ENCODE data around the gene STARD3.
A peak's percentile ranks its signal among the peaks of the same experiment; 100 is the strongest.

STARD3 gene

GRCh38 chr17:39603304-39604016 is 33.5 kb upstream of the STARD3 start:
- DNase-seq (ENCODE audit: low read depth in 3 of 3, low spot score in 1 of 3): no peak

GRCh38 chr17:39604911-39605491 is 31.9 kb upstream of the STARD3 start:
- no peak for DNase-seq (ENCODE audit: low read depth in 3 of 3, low spot score in 1 of 3)

GRCh38 chr17:39605492-39606433 is 31.2 kb upstream of the STARD3 start:
- DNase-seq (ENCODE audit: low read depth in 3 of 3, low spot score in 1 of 3): no peak

GRCh38 chr17:39606434-39607056 is 30.4 kb upstream of the STARD3 start:
- DNase-seq (ENCODE audit: low read depth in 3 of 3, low spot score in 1 of 3): no peak

GRCh38 chr17:39607057-39607850 is 29.7 kb upstream of the STARD3 start:
- DNase-seq (ENCODE audit: low read depth in 3 of 3, low spot score in 1 of 3): no peak

- no peak for DNase-seq (ENCODE audit: low read depth in 3 of 3, low spot score in 1 of 3)
These were observed 29.2 kb upstream of the STARD3 start, which contains the start of gene NEUROD2 for GRCh38 chr17:39607851-39608130. Gene NEUROD2 (minus strand): TSS chr17:39607920. CDS start chr17:39606599, 1,321 bp downstream.

- DNase-seq (ENCODE audit: low read depth in 3 of 3, low spot score in 1 of 3): no peak
These were observed 28.6 kb upstream of the STARD3 start for GRCh38 chr17:39608142-39608981.

GRCh38 chr17:39609416-39610025 is 27.4 kb upstream of the STARD3 start:
- DNase-seq (ENCODE audit: low read depth in 3 of 3, low spot score in 1 of 3): no peak

GRCh38 chr17:39611401-39612112 is 25.4 kb upstream of the STARD3 start:
- DNase-seq (ENCODE audit: low read depth in 3 of 3, low spot score in 1 of 3): no peak

GRCh38 chr17:39612291-39612894 is 24.6 kb upstream of the STARD3 start:
- DNase-seq (ENCODE audit: low read depth in 3 of 3, low spot score in 1 of 3): no peak

GRCh38 chr17:39612935-39613464 is 23.9 kb upstream of the STARD3 start:
- DNase-seq (ENCODE audit: low read depth in 3 of 3, low spot score in 1 of 3): no peak

GRCh38 chr17:39614545-39615157 is 22.3 kb upstream of the STARD3 start:
- no peak for DNase-seq (ENCODE audit: low read depth in 3 of 3, low spot score in 1 of 3)

- DNase-seq (ENCODE audit: low read depth in 3 of 3, low spot score in 1 of 3): no peak
These were observed 21.5 kb upstream of the STARD3 start for GRCh38 chr17:39615434-39615833.

- no peak for DNase-seq (ENCODE audit: low read depth in 3 of 3, low spot score in 1 of 3)
These were observed 19.9 kb upstream of the STARD3 start for GRCh38 chr17:39617100-39617445.

GRCh38 chr17:39617446-39618245 is 19.3 kb upstream of the STARD3 start:
- DNase-seq (ENCODE audit: low read depth in 3 of 3, low spot score in 1 of 3): peak in 2 of 3 donors; percentile 10 to 47

- DNase-seq (ENCODE audit: low read depth in 3 of 3, low spot score in 1 of 3): no peak
These were observed 18.6 kb upstream of the STARD3 start for GRCh38 chr17:39618246-39618913.
